Nephron (organoid): ENCODE measurements around the gene ARG2.

ENCODE experiments used
- H3K27ac Mint-ChIP-seq, 3 experiments: 2 replicates each; pipeline ENCODE4 v1.8.0; 2020; ENCODE audit warnings: mixed read lengths in 3 of 3, mild to moderate bottlenecking in 2 of 3, moderate library complexity in 1 of 3
- H3K27me3 Mint-ChIP-seq: 2 replicates; pipeline ENCODE4 v1.8.0; 2021; ENCODE audit warnings: low read depth, mild to moderate bottlenecking, moderate library complexity, mixed read lengths
- H3K36me3 Mint-ChIP-seq: 2 replicates; pipeline ENCODE4 v1.8.0; 2020; ENCODE audit warnings: low read depth, mixed read lengths
- H3K4me1 Mint-ChIP-seq: 2 replicates; pipeline ENCODE4 v1.8.0; 2020; ENCODE audit warnings: mixed read lengths
- H3K4me3 Mint-ChIP-seq, 3 experiments: 2 replicates each; pipeline ENCODE4 v1.8.0; 2020; ENCODE audit warnings: mild to moderate bottlenecking in 3 of 3, mixed read lengths in 3 of 3, moderate library complexity in 2 of 3
- H3K9me3 Mint-ChIP-seq: 2 replicates; pipeline ENCODE4 v1.8.0; 2020; ENCODE audit warnings: mixed read lengths
- CTCF ChIP-seq, 3 experiments: fragments of 200-600 bp; sonication (generic); IDR thresholded peaks; one replicate each; pipeline ENCODE4 v1.5.0; 2021; ENCODE audit warnings: antibody characterized with exemption in 3 of 3; ENCODE audit not compliant: unreplicated experiment in 3 of 3

Gene ARG2

GRCh38 chr14:67668559-67668958 is 48.8 kb downstream of the ARG2 start:
- Mint-ChIP-seq H3K36me3 (peaks cover 8% of the 10 kb centered on the region), H3K27me3 (no peaks in the 10 kb centered on the region), H3K4me3 (no peak overlapping the region), H3K4me1 (peaks cover 11% of the 10 kb centered on the region), H3K27ac (no peak overlapping the region), H3K9me3 (no peaks in the 10 kb centered on the region)
- no peak for TF ChIP-seq CTCF (IDR thresholded peaks at IDR 0.05; ENCODE audit: unreplicated experiment in 3 of 3)

GRCh38 chr14:67673451-67673850 is 53.7 kb downstream of the ARG2 start:
- peaks cover 27% of the 10 kb centered on the region for H3K4me1 Mint-ChIP-seq
- no peak for TF ChIP-seq CTCF (IDR thresholded peaks at IDR 0.05; ENCODE audit: unreplicated experiment in 3 of 3)
- no peaks in the 10 kb centered on the region for H3K27me3 Mint-ChIP-seq
- peak overlapping the region; percentile 95 to 100 (median 98) for H3K27ac Mint-ChIP-seq
- H3K36me3 Mint-ChIP-seq: peaks cover 20% of the 10 kb centered on the region
- no peaks in the 10 kb centered on the region for H3K9me3 Mint-ChIP-seq
- H3K4me3 Mint-ChIP-seq: peak overlapping the region; percentile 94 to 97 (median 96)

GRCh38 chr14:67674139-67674479 is 54.4 kb downstream of the ARG2 start:
- Mint-ChIP-seq H3K27ac (peak overlapping the region; percentile 95 to 100 (median 98)), H3K9me3 (no peaks in the 10 kb centered on the region), H3K4me3 (peak overlapping the region; percentile 94 to 97 (median 96)), H3K27me3 (no peaks in the 10 kb centered on the region), H3K4me1 (peaks cover 27% of the 10 kb centered on the region), H3K36me3 (peaks cover 25% of the 10 kb centered on the region)
- peak in 1 of 3 experiments; percentile 14 for TF ChIP-seq CTCF (IDR thresholded peaks at IDR 0.05; ENCODE audit: unreplicated experiment in 3 of 3)

- Mint-ChIP-seq H3K4me1 (peaks cover 27% of the 10 kb centered on the region), H3K27me3 (no peaks in the 10 kb centered on the region), H3K36me3 (peaks cover 25% of the 10 kb centered on the region), H3K9me3 (no peaks in the 10 kb centered on the region), H3K27ac (peak within 1 kb of the TSS; percentile 98 to 100 (median 100)), H3K4me3 (peak within 1 kb of the TSS; percentile 97 to 99 (median 98))
- TF ChIP-seq CTCF (IDR thresholded peaks at IDR 0.05; ENCODE audit: unreplicated experiment in 3 of 3): peak in 1 of 3 experiments; percentile 20
Observed at GRCh38 chr14:67674480-67675218, 54.9 kb downstream of the ARG2 start, which contains the start of gene VTI1B. TSS of gene VTI1B (minus strand) at chr14:67674632. CDS start at chr14:67674489, 143 bp downstream.

- H3K36me3 Mint-ChIP-seq: peaks cover 23% of the 10 kb centered on the region
- H3K27ac Mint-ChIP-seq: peak overlapping the region; percentile 98 to 100 (median 100)
- H3K27me3 Mint-ChIP-seq: no peaks in the 10 kb centered on the region
- H3K9me3 Mint-ChIP-seq: no peaks in the 10 kb centered on the region
- peak overlapping the region; percentile 97 to 99 (median 98) for H3K4me3 Mint-ChIP-seq
- no peak for TF ChIP-seq CTCF (IDR thresholded peaks at IDR 0.05; ENCODE audit: unreplicated experiment in 3 of 3)
- peaks cover 27% of the 10 kb centered on the region for H3K4me1 Mint-ChIP-seq
Observed at GRCh38 chr14:67675219-67675582, 55.5 kb downstream of the ARG2 start.

- Mint-ChIP-seq H3K36me3 (peaks cover 47% of the 10 kb centered on the region), H3K4me3 (no peak overlapping the region), H3K9me3 (no peaks in the 10 kb centered on the region), H3K27ac (no peak overlapping the region), H3K27me3 (no peaks in the 10 kb centered on the region), H3K4me1 (peaks cover 12% of the 10 kb centered on the region)
- TF ChIP-seq CTCF (IDR thresholded peaks at IDR 0.05; ENCODE audit: unreplicated experiment in 3 of 3): no peak
Observed at GRCh38 chr14:67679006-67679405, 59.3 kb downstream of the ARG2 start.
